ENCODE measurements around the gene DDX39B. TPM values are rescaled to one million over a fixed set of nuclear protein-coding genes. Genes with fewer than 3 reads are reported as not detected.
A peak's percentile ranks its signal among the peaks of the same experiment; 100 is the strongest.
"Not testable (repeated sequence)": the region's sequence is repeated elsewhere in the genome, so short reads cannot be mapped to it uniquely, and the experiment has no call there.

DDX39B gene
- total RNA-seq, 1 donor = 240 TPM

- no peak for DNase-seq (ENCODE audit: insufficient read length, low spot score, missing footprints)
- no peak overlapping the region for H3K4me3 ChIP-seq (ENCODE audit: insufficient read depth, low read length)
These were observed 15.9 kb upstream of the DDX39B start for GRCh38 chr6:31557443-31558317.

GRCh38 chr6:31556307-31556706 lies 14.5 kb upstream of the DDX39B start:
- Histone ChIP-seq H3K4me3 (ENCODE audit: insufficient read depth, low read length) (no peak overlapping the region), H3K27ac (ENCODE audit: low read depth, low read length) (no peak overlapping the region), H3K36me3 (ENCODE audit: insufficient read depth, low read length) (peaks cover 12% of the 10 kb centered on the region), H2AFZ (ENCODE audit: low read length) (no peak overlapping the region), H3K9me3 (ENCODE audit: low read depth, low read length) (no peaks in the 10 kb centered on the region), H3K4me2 (ENCODE audit: insufficient read depth, low read length) (no peak overlapping the region), H3K4me1 (ENCODE audit: insufficient read depth, low read length) (peaks cover 25% of the 10 kb centered on the region), H4K20me1 (ENCODE audit: insufficient read depth, low read length) (no peaks in the 10 kb centered on the region), H3K79me2 (ENCODE audit: insufficient read depth, low read length) (peaks cover 6% of the 10 kb centered on the region), H3K27me3 (ENCODE audit: insufficient read depth, low read length) (no peaks in the 10 kb centered on the region)
- no peak for TF ChIP-seq CTCF (IDR thresholded peaks at IDR 0.05; ENCODE audit: extremely low read depth, low read depth, low read length)
- no peak for DNase-seq (ENCODE audit: insufficient read length, low spot score, missing footprints)

More at GRCh38 chr6:31557443-31558317, 15.9 kb upstream of the DDX39B start:
- TF ChIP-seq CTCF (IDR thresholded peaks at IDR 0.05; ENCODE audit: extremely low read depth, low read depth, low read length) = no peak
- no peaks in the 10 kb centered on the region for H3K27me3 ChIP-seq (ENCODE audit: insufficient read depth, low read length)
- H3K4me2 ChIP-seq (ENCODE audit: insufficient read depth, low read length) = no peak overlapping the region
- no peaks in the 10 kb centered on the region for H4K20me1 ChIP-seq (ENCODE audit: insufficient read depth, low read length)
- no peaks in the 10 kb centered on the region for H3K9me3 ChIP-seq (ENCODE audit: low read depth, low read length)
- peaks cover 25% of the 10 kb centered on the region for H3K4me1 ChIP-seq (ENCODE audit: insufficient read depth, low read length)
- peaks cover 11% of the 10 kb centered on the region for H3K36me3 ChIP-seq (ENCODE audit: insufficient read depth, low read length)
- H3K27ac ChIP-seq (ENCODE audit: low read depth, low read length) = no peak overlapping the region
- no peak overlapping the region for H2AFZ ChIP-seq (ENCODE audit: low read length)
- H3K79me2 ChIP-seq (ENCODE audit: insufficient read depth, low read length) = peaks cover 5% of the 10 kb centered on the region

- Histone ChIP-seq H3K4me1 (ENCODE audit: insufficient read depth, low read length) (peaks cover 19% of the 10 kb centered on the region), H3K79me2 (ENCODE audit: insufficient read depth, low read length) (peaks cover 29% of the 10 kb centered on the region), H3K36me3 (ENCODE audit: insufficient read depth, low read length) (peaks cover 24% of the 10 kb centered on the region)
- not testable (repeated sequence) for H3K9me3 ChIP-seq (ENCODE audit: low read depth, low read length); H4K20me1 ChIP-seq (ENCODE audit: insufficient read depth, low read length); H2AFZ ChIP-seq (ENCODE audit: low read length); H3K4me3 ChIP-seq (ENCODE audit: insufficient read depth, low read length); H3K27ac ChIP-seq (ENCODE audit: low read depth, low read length); H3K27me3 ChIP-seq (ENCODE audit: insufficient read depth, low read length); H3K4me2 ChIP-seq (ENCODE audit: insufficient read depth, low read length)
- TF ChIP-seq CTCF (IDR thresholded peaks at IDR 0.05; ENCODE audit: extremely low read depth, low read depth, low read length) = peak; percentile 48
- DNase-seq (ENCODE audit: insufficient read length, low spot score, missing footprints) = peak; percentile 84
These were observed 9.6 kb upstream of the DDX39B start for GRCh38 chr6:31551371-31551770.

GRCh38 chr6:31548544-31548873 lies 6.7 kb upstream of the DDX39B start:
- Histone ChIP-seq H4K20me1 (ENCODE audit: insufficient read depth, low read length) (no peaks in the 10 kb centered on the region), H3K4me1 (ENCODE audit: insufficient read depth, low read length) (peaks cover 20% of the 10 kb centered on the region), H3K79me2 (ENCODE audit: insufficient read depth, low read length) (peaks cover 25% of the 10 kb centered on the region), H3K9me3 (ENCODE audit: low read depth, low read length) (no peaks in the 10 kb centered on the region), H3K27me3 (ENCODE audit: insufficient read depth, low read length) (no peaks in the 10 kb centered on the region), H2AFZ (ENCODE audit: low read length) (no peak overlapping the region), H3K27ac (ENCODE audit: low read depth, low read length) (peak overlapping the region; percentile 87), H3K36me3 (ENCODE audit: insufficient read depth, low read length) (peaks cover 20% of the 10 kb centered on the region), H3K4me2 (ENCODE audit: insufficient read depth, low read length) (peak overlapping the region; percentile 95), H3K4me3 (ENCODE audit: insufficient read depth, low read length) (peak overlapping the region; percentile 75)
- no peak for DNase-seq (ENCODE audit: insufficient read length, low spot score, missing footprints)
- no peak for TF ChIP-seq CTCF (IDR thresholded peaks at IDR 0.05; ENCODE audit: extremely low read depth, low read depth, low read length)
